ENCODE measurements around the gene CEBPG.

Gene CEBPG

GRCh38 chr19:33405553-33406461, 32.3 kb downstream of the CEBPG start:
- DNase-seq (ENCODE audit: low read depth, low spot score), result no peak

- no peak for DNase-seq (ENCODE audit: low read depth, low spot score)
Measured at GRCh38 chr19:33406521-33407139, 33.1 kb downstream of the CEBPG start.

DNA sequence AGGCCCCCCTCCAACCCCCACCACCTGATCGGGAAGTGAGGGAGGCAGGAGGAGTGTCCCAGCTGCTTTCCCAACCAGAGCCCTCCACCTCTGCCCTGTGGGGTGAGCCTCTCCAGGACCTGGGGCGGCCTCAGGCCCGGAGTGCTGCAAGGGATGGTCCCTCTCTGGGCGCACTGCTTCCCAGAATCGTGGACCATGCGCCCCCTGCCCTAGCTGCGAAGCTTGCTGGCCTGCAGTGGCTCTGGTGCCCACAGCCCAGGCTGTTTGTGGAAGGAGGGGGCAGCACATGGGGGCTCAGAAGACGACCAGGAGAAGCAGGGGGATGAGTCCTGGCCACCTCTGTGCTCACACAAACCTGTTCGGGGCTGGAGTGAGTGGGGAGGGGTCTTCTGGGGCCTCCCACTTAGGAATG, 33.6 kb downstream of the CEBPG start:
- no peak for DNase-seq (ENCODE audit: low read depth, low spot score)

DNA sequence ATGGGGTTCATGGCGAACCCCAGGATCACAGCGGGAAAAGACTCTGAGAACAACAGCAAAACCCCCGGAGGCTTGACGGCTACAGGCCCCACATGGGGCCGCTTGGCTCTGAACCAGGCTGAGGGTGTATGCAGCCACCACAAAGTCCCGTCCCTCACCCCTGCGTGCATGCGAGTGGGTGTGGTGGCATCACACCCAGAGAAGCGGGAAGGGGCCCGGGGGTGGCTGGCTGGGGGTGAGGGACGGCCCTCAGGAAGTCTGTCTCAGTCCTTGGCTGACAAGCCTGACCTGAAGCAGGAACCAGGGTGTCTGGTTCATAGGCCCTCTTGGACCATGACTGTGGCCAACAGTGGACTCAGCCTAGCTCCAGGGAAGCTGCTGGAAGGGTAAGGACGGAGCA, 34.2 kb downstream of the CEBPG start:
- no peak for DNase-seq (ENCODE audit: low read depth, low spot score)

GRCh38 chr19:33408116-33408515, 34.6 kb downstream of the CEBPG start:
- DNase-seq (ENCODE audit: low read depth, low spot score), result no peak

- no peak for DNase-seq (ENCODE audit: low read depth, low spot score)
Measured at GRCh38 chr19:33408538-33409434, 35.3 kb downstream of the CEBPG start.

DNA sequence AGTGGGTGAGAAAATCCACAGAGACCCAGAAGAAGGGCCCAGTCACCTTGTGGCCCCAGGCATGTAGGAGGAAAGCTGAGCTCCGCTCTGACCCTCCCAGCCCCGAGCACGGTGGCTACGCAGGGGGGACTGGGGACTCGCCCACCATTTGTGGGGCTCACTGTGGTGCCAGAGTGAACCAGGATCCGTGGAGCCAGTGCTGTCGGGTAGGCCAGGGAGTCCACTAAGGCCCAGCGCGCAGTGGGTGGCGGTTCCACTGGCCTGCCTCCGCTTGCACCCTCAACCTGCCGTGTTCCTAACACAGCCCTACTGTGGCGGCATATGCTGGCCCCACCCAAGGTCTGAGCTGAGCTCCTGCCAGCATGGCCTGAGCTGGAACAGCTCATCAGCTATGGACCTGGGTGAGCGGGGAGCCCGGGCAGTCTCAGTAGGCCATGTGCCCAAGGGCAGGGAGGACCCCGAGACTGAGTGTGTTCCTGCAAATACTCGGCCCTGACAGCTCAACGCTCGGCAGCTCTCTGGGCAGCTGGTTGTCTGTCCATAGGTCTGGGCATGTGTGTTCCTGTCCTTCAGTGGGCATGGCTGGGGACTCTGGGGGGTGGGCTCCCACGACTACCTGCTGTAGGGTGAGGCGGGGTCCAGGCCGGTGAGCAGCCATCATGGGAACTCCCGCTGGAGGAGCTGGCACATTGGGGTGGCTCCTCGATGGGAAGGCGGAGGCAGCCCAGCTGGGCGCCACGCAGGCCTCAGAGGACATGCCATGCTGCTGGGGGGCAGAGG, 36.6 kb downstream of the CEBPG start:
- no peak for DNase-seq (ENCODE audit: low read depth, low spot score)

GRCh38 chr19:33410915-33411401, 37.4 kb downstream of the CEBPG start:
- no peak for DNase-seq (ENCODE audit: low read depth, low spot score)

DNA sequence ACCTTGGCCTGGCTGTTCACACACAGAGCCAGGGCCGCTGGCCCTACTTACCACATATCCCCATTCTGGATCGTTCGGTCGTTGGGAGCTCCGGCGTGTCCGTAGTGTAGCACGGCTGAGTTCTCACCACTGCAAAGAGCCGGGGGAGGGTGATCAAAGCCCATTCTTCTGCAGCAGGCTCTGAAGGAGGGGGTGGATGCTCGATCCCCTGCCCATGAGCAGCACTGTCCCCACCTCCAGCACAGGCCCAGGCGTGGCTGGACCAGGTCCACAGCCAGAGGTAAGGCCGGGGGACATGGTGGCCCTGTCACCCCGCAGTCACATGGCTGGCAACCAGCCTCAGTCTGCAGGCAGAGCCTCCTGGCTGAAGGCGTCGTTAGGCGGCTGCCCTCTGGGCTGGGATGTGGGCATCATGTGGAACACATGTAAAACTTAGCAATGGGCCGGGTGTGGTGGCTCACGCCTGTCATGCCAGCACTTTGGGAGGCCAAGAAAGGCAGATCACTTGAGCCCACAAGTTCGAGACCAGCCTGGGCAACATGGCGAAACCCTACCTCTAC, 38.2 kb downstream of the CEBPG start:
- DNase-seq (ENCODE audit: low read depth, low spot score), result no peak

DNA sequence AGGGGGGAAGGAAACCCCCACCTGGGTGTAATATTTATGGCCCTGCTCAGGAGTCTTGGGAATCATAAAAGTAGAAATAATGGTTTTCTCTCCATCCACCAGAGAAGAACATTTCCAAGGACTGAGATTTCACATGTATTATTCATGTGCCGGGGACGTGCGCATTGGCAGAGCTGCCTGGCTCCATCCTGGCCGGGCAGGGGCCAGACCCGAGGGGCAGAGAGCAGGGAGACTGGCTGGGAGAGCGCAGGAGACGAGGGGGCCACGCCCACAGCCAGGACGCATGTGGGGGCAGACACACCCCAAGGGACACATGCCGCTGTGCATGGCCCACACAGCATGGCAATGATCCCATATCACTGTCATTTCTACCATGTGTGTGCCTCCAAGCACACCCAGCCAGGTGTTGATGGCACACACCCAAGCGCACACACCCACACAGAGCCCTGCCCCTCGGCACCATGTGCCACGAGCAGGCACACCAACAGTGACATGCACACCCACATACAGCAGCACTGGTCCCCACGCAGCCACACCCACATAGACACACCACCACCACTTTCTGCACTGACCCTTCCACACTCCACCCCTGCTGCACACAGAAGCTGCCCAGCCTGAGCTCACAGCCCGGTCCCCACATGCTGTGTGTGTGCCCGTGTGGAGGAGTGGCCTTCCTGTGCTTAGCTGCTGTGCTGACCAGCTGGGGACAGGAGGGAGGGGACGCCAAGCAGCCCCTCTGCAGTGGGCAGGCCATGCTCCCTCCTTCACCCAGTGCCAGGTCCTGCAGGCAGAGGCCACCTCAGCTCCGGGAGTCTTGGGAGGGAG, 39.3 kb downstream of the CEBPG start:
- DNase-seq (ENCODE audit: low read depth, low spot score), result no peak

DNA sequence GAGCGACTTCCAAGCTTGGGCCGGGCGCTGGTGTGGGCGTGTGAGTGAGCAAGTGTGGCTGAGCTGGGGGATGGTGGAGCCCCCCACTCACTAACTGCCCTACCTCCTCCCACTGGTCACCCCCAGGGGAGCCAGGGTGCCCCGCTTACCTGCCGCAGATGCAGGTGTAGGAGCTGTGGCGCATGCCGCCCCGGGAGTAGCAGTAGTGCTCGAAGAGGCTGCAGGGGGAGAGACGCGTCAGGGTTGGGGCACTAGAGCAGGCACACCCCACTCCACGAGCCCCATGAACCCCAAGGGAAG, 39.9 kb downstream of the CEBPG start:
- DNase-seq (ENCODE audit: low read depth, low spot score), result no peak

DNA sequence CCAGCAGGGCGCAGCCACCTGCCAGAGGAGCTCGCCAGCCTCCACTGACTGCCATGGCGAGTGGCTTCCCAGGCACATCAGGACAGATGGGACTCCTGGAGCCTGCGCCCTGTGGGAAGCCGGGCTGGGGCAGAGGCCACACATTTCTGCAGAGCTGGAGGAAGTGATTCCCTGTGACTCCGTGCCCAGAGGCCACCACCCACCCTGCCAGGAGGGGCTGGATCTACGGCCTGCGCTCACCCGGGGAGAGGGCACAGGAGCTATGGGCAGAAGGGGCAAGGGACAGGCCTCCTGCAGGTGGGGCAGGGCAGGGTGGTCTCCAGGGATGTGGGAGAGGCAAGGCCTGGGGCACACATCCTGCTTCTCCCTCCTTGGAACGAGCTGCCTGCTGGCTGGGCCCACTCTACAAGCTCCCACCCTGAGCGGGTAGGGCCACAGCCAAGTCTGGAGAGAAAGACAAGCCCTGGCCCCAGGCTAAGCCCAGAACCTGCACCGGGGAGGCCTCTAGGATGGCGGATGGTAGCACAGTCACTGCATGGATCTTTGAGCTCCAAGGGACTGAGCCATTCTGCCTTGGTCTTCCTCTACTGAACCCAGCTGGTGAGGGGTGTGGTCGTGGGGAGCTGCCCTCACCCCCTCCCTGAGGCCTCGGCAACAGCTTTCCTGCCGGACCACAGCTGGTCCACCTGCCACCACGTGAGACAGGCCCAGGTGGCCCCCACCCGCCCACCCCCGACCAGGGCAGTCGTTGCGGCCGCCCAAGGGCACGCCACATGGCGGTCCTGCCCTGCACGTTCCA, 40.6 kb downstream of the CEBPG start:
- DNase-seq (ENCODE audit: low read depth, low spot score), result no peak

- DNase-seq (ENCODE audit: low read depth, low spot score), result no peak
Measured at GRCh38 chr19:33414667-33415605, 41.4 kb downstream of the CEBPG start.

GRCh38 chr19:33416307-33417215, 43.1 kb downstream of the CEBPG start:
- DNase-seq (ENCODE audit: low read depth, low spot score), result no peak

DNA sequence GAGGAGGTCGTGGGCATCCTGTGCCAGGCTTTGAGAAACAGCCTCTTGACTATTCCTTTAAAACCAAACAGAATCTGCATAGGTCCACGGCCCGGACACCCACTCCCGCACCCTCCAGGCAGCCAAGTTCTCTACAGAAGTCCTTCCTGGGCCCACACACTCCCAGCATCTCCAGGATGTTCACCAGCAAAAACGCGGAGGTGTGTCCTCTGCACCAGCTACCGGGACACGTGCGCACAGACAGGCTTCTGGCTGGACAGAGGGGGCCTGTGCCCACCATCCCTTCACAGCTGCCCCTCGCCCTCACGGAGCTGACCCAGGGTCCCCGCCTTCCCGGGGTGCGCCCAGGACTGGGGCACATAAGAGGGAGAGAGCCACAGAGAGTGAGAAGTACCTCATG, 44.2 kb downstream of the CEBPG start:
- DNase-seq (ENCODE audit: low read depth, low spot score), result no peak

DNA sequence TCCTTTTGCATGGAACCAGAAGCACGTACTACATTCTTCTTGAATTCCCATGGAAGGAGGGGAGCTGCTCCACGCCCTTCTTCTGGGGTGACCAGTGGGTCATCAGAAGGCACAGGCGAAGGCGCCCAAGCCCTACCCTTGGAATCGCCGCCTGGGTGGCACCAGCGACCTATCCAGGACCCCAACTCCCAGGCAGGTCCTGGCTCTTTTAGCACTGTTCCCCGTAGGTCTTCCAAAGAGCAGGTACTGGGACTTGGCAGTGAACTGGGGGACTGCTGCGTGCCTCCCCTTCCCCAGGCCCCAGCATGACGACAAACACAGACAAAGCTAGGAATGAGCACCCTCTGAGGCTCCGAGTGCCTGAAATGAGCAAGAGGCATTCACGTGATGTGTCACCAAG, 45.0 kb downstream of the CEBPG start:
- DNase-seq (ENCODE audit: low read depth, low spot score), result no peak
